Stomach smooth muscle (tissue), 2 donors: ENCODE results near the gene HYI.

Source experiments
- H3K27ac ChIP-seq: one replicate; pipeline ENCODE4 v1.7.0; 2013; ENCODE audit warnings: mild to moderate bottlenecking, low read length, inconsistent platforms
- H3K27me3 ChIP-seq, 2 donors: one replicate each; pipeline ENCODE4 v1.7.0; 2013; ENCODE audit warnings: low read length in 2 of 2; ENCODE audit not compliant: insufficient read depth in 2 of 2, control insufficient read depth in 1 of 2
- H3K36me3 ChIP-seq, 2 donors: one replicate each; pipeline ENCODE4 v1.7.0; 2013; ENCODE audit warnings: low read length in 2 of 2; ENCODE audit not compliant: control insufficient read depth in 2 of 2, insufficient read depth in 2 of 2
- H3K4me1 ChIP-seq: one replicate; pipeline ENCODE4 v1.7.0; 2013; ENCODE audit warnings: low read length; ENCODE audit not compliant: control insufficient read depth, insufficient read depth
- H3K4me3 ChIP-seq, 2 donors: one replicate each; pipeline ENCODE4 v1.7.0; 2013; ENCODE audit warnings: low read length in 2 of 2
- H3K9ac ChIP-seq, 2 donors: one replicate each; pipeline ENCODE4 v1.7.0; 2013; ENCODE audit warnings: low read length in 2 of 2, mild to moderate bottlenecking in 1 of 2
- H3K9me3 ChIP-seq, 2 donors: one replicate each; pipeline ENCODE4 v1.7.0; 2013; ENCODE audit warnings: low read length in 2 of 2; ENCODE audit not compliant: control insufficient read depth in 2 of 2
- donor health status: healthy.
- donor health status: Pancreatic carcinoma.

HYI gene

DNA sequence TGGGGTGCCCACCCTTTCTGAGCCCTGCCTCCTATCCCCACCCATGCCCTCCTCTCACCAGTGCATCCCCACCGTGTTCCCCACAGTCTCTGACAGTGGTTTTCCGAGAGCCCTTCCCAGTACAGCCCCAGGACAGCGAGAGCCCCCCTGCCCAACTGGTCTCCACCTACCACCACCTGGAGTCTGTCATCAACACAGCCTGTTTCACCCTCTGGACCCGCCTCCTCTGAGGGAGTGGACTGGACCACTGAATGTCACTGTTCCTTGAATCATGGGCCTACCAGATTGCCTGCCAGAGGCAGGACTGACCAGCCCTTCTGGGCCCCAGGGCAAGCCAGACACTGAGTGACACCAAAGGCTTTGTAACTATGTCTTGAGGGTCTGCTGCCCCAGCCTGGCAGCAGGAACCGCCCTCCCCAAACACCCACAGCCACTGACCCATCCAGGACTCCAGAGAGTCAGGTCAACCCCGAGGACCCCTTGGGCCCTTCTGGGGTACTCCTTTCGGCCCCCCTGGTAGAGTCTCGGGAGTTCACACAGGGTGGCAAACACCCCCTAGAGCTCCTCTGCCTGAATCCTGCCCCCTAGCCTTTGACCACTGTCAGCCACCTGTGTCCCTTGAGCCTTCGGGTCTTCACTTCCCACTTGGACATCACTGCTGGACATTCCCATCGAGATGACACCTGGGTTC, 3.3 kb downstream of the HYI start:
- no peak overlapping the region for H3K9ac ChIP-seq
- H3K9me3 ChIP-seq: no peaks in the 10 kb centered on the region
- no peaks in the 10 kb centered on the region for H3K27me3 ChIP-seq
- H3K36me3 ChIP-seq: peaks cover 52 to 60% of the 10 kb centered on the region in 2 donors
- H3K27ac ChIP-seq: no peak overlapping the region
- H3K4me3 ChIP-seq: no peak overlapping the region
- H3K4me1 ChIP-seq: peaks cover 20% of the 10 kb centered on the region

GRCh38 chr1:43449708-43450069, 4.0 kb downstream of the HYI start:
- no peaks in the 10 kb centered on the region for H3K27me3 ChIP-seq
- no peak overlapping the region for H3K9ac ChIP-seq
- peaks cover 59 to 63% of the 10 kb centered on the region in 2 donors for H3K36me3 ChIP-seq
- peaks cover 18% of the 10 kb centered on the region for H3K4me1 ChIP-seq
- H3K9me3 ChIP-seq: no peaks in the 10 kb centered on the region
- no peak overlapping the region for H3K4me3 ChIP-seq
- no peak overlapping the region for H3K27ac ChIP-seq

- no peaks in the 10 kb centered on the region for H3K27me3 ChIP-seq
- no peak overlapping the region for H3K9ac ChIP-seq
- no peaks in the 10 kb centered on the region for H3K9me3 ChIP-seq
- peaks cover 64 to 68% of the 10 kb centered on the region in 2 donors for H3K36me3 ChIP-seq
- peaks cover 12% of the 10 kb centered on the region for H3K4me1 ChIP-seq
- H3K27ac ChIP-seq: no peak overlapping the region
- no peak overlapping the region for H3K4me3 ChIP-seq
Observed at GRCh38 chr1:43448955-43449707, 4.6 kb downstream of the HYI start.

DNA sequence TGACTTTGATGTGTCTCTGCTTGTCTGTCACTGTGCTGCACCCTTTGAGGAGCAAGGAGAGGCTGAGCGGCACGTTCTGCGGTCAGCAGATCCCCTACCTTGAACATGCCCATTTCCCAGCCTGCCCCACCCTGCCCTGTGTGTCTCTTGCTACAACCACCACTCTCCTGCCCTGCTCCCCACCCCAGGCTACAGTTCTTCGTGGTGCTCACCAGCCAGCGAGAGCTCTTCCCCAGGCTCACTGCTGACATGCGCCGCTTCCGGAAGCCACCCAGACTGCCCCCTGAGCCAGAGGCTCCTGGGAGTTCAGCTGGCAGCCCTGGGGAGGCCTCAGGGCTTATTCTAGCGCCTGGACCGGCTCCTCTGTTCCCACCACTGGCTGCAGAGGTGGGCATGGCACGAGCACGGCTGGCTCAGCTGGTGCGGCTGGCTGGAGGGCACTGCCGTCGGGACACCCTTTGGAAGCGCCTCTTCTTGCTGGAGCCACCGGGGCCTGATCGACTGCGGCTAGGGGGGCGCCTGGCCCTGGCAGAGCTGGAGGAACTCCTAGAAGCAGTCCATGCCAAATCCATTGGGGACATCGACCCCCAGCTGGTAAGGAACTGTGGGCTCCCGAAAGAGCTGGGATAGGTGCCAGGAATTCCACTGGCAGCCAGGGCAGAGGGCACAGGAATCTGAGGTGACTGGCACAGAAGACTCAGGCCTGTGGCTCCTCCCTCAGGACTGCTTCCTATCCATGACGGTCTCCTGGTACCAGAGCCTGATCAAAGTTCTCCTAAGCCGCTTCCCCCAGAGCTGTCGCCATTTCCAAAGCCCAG, 5.6 kb downstream of the HYI start:
- no peak overlapping the region for H3K4me3 ChIP-seq
- H3K36me3 ChIP-seq: peaks cover 74 to 78% of the 10 kb centered on the region in 2 donors
- peaks cover 11% of the 10 kb centered on the region for H3K4me1 ChIP-seq
- no peak overlapping the region for H3K9ac ChIP-seq
- no peaks in the 10 kb centered on the region for H3K9me3 ChIP-seq
- no peak overlapping the region for H3K27ac ChIP-seq
- no peaks in the 10 kb centered on the region for H3K27me3 ChIP-seq

- H3K9ac ChIP-seq: no peak overlapping the region
- no peaks in the 10 kb centered on the region for H3K9me3 ChIP-seq
- peaks cover 81 to 87% of the 10 kb centered on the region in 2 donors for H3K36me3 ChIP-seq
- no peak overlapping the region for H3K27ac ChIP-seq
- peaks cover 1% of the 10 kb centered on the region for H3K4me1 ChIP-seq
- no peak overlapping the region for H3K4me3 ChIP-seq
- no peaks in the 10 kb centered on the region for H3K27me3 ChIP-seq
Observed at GRCh38 chr1:43446881-43447835, 6.6 kb downstream of the HYI start.

DNA sequence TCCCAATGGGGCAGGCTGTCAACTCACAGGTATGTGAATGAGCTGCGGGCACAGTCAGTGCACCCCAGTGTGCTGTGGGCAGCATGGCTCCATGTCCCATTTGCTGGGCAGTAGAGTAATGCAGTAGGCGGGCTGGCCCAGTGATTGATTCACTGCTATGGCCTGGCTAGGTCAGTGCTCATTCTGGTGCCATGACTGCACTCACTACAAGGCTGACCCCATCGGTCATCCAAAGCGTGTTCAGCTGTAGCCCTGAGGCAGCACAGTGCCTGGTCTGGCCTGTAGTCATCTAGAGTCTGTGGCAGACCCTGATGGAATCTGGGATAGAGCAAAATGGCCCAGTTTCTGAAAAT, 7.4 kb downstream of the HYI start:
- H3K36me3 ChIP-seq: peaks cover 86 to 88% of the 10 kb centered on the region in 2 donors
- no peaks in the 10 kb centered on the region for H3K9me3 ChIP-seq
- H3K27ac ChIP-seq: no peak overlapping the region
- H3K4me3 ChIP-seq: no peak overlapping the region
- no peaks in the 10 kb centered on the region for H3K27me3 ChIP-seq
- no peak overlapping the region for H3K9ac ChIP-seq
- no peaks in the 10 kb centered on the region for H3K4me1 ChIP-seq

GRCh38 chr1:43445606-43446387, 7.9 kb downstream of the HYI start:
- Histone ChIP-seq H3K9me3 (no peaks in the 10 kb centered on the region), H3K27ac (no peak overlapping the region), H3K4me3 (no peak overlapping the region), H3K27me3 (no peaks in the 10 kb centered on the region), H3K4me1 (no peaks in the 10 kb centered on the region), H3K9ac (peak overlapping the region in 1 of 2 donors; percentile 47), H3K36me3 (peaks cover 86 to 88% of the 10 kb centered on the region in 2 donors)

GRCh38 chr1:43444836-43445235, 8.9 kb downstream of the HYI start:
- Histone ChIP-seq H3K27me3 (no peaks in the 10 kb centered on the region), H3K27ac (no peak overlapping the region), H3K4me3 (no peak overlapping the region), H3K9me3 (no peaks in the 10 kb centered on the region), H3K36me3 (peaks cover 88 to 89% of the 10 kb centered on the region in 2 donors), H3K4me1 (no peaks in the 10 kb centered on the region), H3K9ac (no peak overlapping the region)

DNA sequence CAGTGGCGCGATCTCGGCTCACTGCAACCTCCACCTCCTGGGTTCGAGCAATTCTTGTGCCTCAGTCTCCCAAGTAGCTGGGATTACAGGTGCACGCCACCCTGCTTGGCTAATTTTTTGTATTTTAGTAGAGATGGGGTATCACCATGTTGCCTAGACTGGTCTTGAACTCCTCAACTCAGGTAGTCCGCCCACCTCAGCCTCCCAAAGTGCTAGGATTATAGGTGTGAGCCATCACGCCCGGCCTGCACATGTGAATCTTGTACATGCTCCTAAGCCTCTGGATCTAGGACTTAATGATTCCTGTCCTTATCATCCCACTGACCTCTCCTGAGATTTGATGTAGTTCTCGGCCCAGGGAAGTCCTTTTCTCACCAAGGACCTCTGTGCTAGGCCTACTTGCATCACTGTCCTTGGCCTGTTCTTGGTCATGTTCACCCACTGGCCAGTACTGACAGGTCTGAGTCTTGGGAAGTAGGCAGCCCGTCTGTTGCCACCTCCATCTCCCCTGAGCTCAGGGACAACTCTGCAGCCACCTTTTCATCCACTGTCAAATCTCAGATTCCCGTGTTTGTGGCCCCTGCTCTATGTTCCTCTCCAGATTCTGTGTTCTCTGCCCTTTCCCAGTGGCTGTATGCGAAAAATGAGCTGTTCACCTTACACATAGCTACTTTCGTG, 9.4 kb downstream of the HYI start:
- H3K36me3 ChIP-seq: peaks cover 86 to 88% of the 10 kb centered on the region in 2 donors
- no peak overlapping the region for H3K27ac ChIP-seq
- H3K4me3 ChIP-seq: no peak overlapping the region
- no peaks in the 10 kb centered on the region for H3K4me1 ChIP-seq
- H3K9me3 ChIP-seq: no peaks in the 10 kb centered on the region
- H3K27me3 ChIP-seq: no peaks in the 10 kb centered on the region
- no peak overlapping the region for H3K9ac ChIP-seq
